A549 (cell line): ENCODE data around the gene MSANTD4. TPM values are rescaled to one million over a fixed set of nuclear protein-coding genes. Genes with fewer than 3 reads are reported as not detected.
A peak's percentile ranks its signal among the peaks of the same experiment; 100 is the strongest.

ENCODE experiments used
- ATAC-seq, 2 experiments: fragments of 200-7000 bp in 1 of 2; fragments of >200 bp in 1 of 2; cut with Nextera tagmentation in 1 of 2; cut with Tn5 transposase in 1 of 2; 3 replicates each; pipeline versions ENCODE4 v1.8.0 to v1.9.1; 2018 to 2020; ENCODE audit warnings: mild to moderate bottlenecking in 1 of 2, moderate library complexity in 1 of 2
- CTCF ChIA-PET: fragments of 300-600 bp; sonication (Branson Sonifier 250); formaldehyde crosslinking; extraction: SDS; loops from one replicate; lab custom pipeline; 2021; ENCODE audit warnings: antibody characterized with exemption, inconsistent platforms; lab: Yijun Ruan, JAX
- POLR2A ChIA-PET: fragments of 350-600 bp; formaldehyde crosslinking; extraction: SDS; loops from one replicate; lab custom pipeline; 2021; ENCODE audit warnings: antibody characterized with exemption, inconsistent platforms; lab: Yijun Ruan, JAX
- DNase-seq, 2 experiments: peaks; one replicate each; pipeline versions ENCODE4 v3.0.0 to v3.0.0-alpha.2; 2011 to 2016; ENCODE audit warnings: low read depth in 1 of 2, low spot score in 1 of 2
- FAIRE-seq: peaks from 2 replicates; lab custom pipeline; 2011; peaks lifted over from hg19 to GRCh38; lab: Jason Lieb, UNC
- H3K27ac ChIP-seq, 2 experiments: fragments of >200 bp; sonication (Bioruptor Twin); formaldehyde crosslinking; 3 replicates each; pipeline ENCODE4 v1.5.1; 2016 to 2017
- H3K4me1 ChIP-seq: fragments of >200 bp; sonication (Bioruptor Twin); formaldehyde crosslinking; 3 replicates; pipeline ENCODE4 v1.6.1; 2016
- H3K4me2 ChIP-seq: fragments of >200 bp; sonication (Bioruptor Twin); formaldehyde crosslinking; 3 replicates; pipeline ENCODE4 v1.6.1; 2016
- H3K4me3 ChIP-seq: fragments of >200 bp; sonication (Bioruptor Twin); formaldehyde crosslinking; 3 replicates; pipeline ENCODE4 v1.5.1; 2016
- H3K9me3 ChIP-seq: fragments of >200 bp; sonication (Bioruptor Twin); formaldehyde crosslinking; 3 replicates; pipeline ENCODE4 v1.6.1; 2016
- BCL3 ChIP-seq: fragments of >200 bp; sonication (Bioruptor Twin); formaldehyde crosslinking; IDR thresholded peaks from 3 replicates; pipeline ENCODE4 v1.6.1; 2016
- CBX2 ChIP-seq: fragments of 200-600 bp; sonication (generic); IDR thresholded peaks from 2 replicates; pipeline ENCODE4 v1.6.1; 2016; ENCODE audit warnings: low read depth, mild to moderate bottlenecking, borderline replicate concordance
- CEBPB ChIP-seq, 2 experiments: fragments of >200 bp in 1 of 2; sonication (Bioruptor Twin) in 1 of 2; formaldehyde crosslinking in 1 of 2; IDR thresholded peaks; 2 replicates each; pipeline ENCODE4 v1.6.1; 2012 to 2016
- CTCF ChIP-seq: fragments of >200 bp; sonication (Bioruptor Twin); formaldehyde crosslinking; IDR thresholded peaks from 3 replicates; pipeline ENCODE4 v1.5.1; 2016
- EHF ChIP-seq: fragments of 250-450 bp; sonication (Bioruptor Pico); IDR thresholded peaks from 2 replicates; pipeline ENCODE4 v1.5.0; 2020; ENCODE audit warnings: mild to moderate bottlenecking
- EHMT2 ChIP-seq: fragments of 200-600 bp; sonication (generic); IDR thresholded peaks from 2 replicates; pipeline ENCODE4 v1.6.1; 2016; ENCODE audit warnings: antibody characterized with exemption, low read depth, mild to moderate bottlenecking, moderate library complexity
- ELK1 ChIP-seq: fragments of 150-350 bp; IDR thresholded peaks from 2 replicates; pipeline ENCODE4 v1.6.1; 2014; ENCODE audit warnings: low read depth, mild to moderate bottlenecking, low read length
- FOSL2 ChIP-seq, 2 experiments: fragments of 450-650 bp in 1 of 2; fragments of >200 bp in 1 of 2; sonication (Bioruptor Twin) in 1 of 2; formaldehyde crosslinking; IDR thresholded peaks; 2 replicates each; pipeline versions ENCODE4 v1.5.0 to v1.6.1; 2016 to 2020; ENCODE audit warnings: mild to moderate bottlenecking in 1 of 2, moderate library complexity in 1 of 2
- HMGXB4 ChIP-seq: fragments of 250-450 bp; sonication (Bioruptor Pico); IDR thresholded peaks from 2 replicates; pipeline ENCODE4 v1.5.0; 2021; ENCODE audit warnings: mild to moderate bottlenecking, moderate library complexity, borderline replicate concordance
- JUN ChIP-seq, 2 experiments: fragments of >200 bp; sonication (Bioruptor Twin); formaldehyde crosslinking; IDR thresholded peaks; 2 replicates in 1 of 2; 3 replicates in 1 of 2; pipeline ENCODE4 v1.6.1; 2016 to 2017
- MAX ChIP-seq: IDR thresholded peaks from 2 replicates; pipeline ENCODE4 v1.6.1; 2012
- MAZ ChIP-seq: fragments of 150-350 bp; IDR thresholded peaks from 2 replicates; pipeline ENCODE4 v1.6.1; 2014; ENCODE audit warnings: antibody characterized with exemption, low read depth, low read length, borderline replicate concordance
- NFE2L2 ChIP-seq: fragments of 150-350 bp; conservative IDR thresholded peaks from 2 replicates; pipeline ENCODE4 v1.6.1; 2014; ENCODE audit warnings: low read length
- NR3C1 ChIP-seq: fragments of >200 bp; sonication (Bioruptor Twin); formaldehyde crosslinking; IDR thresholded peaks from 3 replicates; pipeline ENCODE4 v1.6.1; 2017
- RAD21 ChIP-seq, 2 experiments: fragments of >200 bp in 1 of 2; sonication (Bioruptor Twin) in 1 of 2; formaldehyde crosslinking in 1 of 2; IDR thresholded peaks in 1 of 2; conservative IDR thresholded peaks in 1 of 2; 2 replicates in 1 of 2; 3 replicates in 1 of 2; pipeline ENCODE4 v1.6.1; 2012 to 2018; ENCODE audit warnings: inconsistent platforms in 1 of 2
- RNF2 ChIP-seq: fragments of 200-600 bp; sonication (generic); IDR thresholded peaks from 2 replicates; pipeline ENCODE4 v1.6.1; 2016; ENCODE audit warnings: low read depth, mild to moderate bottlenecking, antibody characterized with exemption, moderate library complexity, borderline replicate concordance
- ZC3H11A ChIP-seq: fragments of 450-650 bp; IDR thresholded peaks from 2 replicates; pipeline ENCODE4 v1.6.1; 2014; ENCODE audit warnings: antibody characterized with exemption, mild to moderate bottlenecking
- ZFP36 ChIP-seq: fragments of 450-650 bp; IDR thresholded peaks from 2 replicates; pipeline ENCODE4 v1.6.1; 2014; ENCODE audit warnings: borderline replicate concordance; ENCODE audit not compliant: partially characterized antibody
- WGBS: methylation state at CpG from one replicate; pipeline ENCODE4 v1.1.6; 2017; ENCODE audit errors: missing lambda C conversion rate; 5-methylcytosine and 5-hydroxymethylcytosine counted together
- polyA plus RNA-seq, 4 experiments: library from polyadenylated mRNA; depleted of rRNA in 3 of 4; stranded (reverse); fragments of >200 nt; fragmentation: RNase III in 1 of 4; extraction: RNeasy Plus Mini Kit Qiagen cat#74134 plus additional on column Dnase treatment in 1 of 4; gene quantifications; 2 replicates in 3 of 4; 3 replicates in 1 of 4; pipeline ENCODE4 v1.2.3, GENCODE V29; 2011 to 2017

The MSANTD4 gene
- polyA plus RNA-seq, 2 of the 4 experiments (the other 2 are of a cell fraction): 9.4 to 14.2 TPM

- Histone ChIP-seq H3K4me3 (peak overlapping the region; percentile 49), H3K9me3 (no peaks in the 10 kb centered on the region), H3K4me1 (peaks cover 21% of the 10 kb centered on the region), H3K27ac (peak overlapping the region; percentile 63 to 79), H3K4me2 (peak overlapping the region; percentile 62)
- DNase-seq (no peak), FAIRE-seq (no peak), ATAC-seq (no peak)
- ChIA-PET CTCF (no interaction called here), POLR2A (interaction anchor here (1.1 kb wide), 1 partner anchor 54 kb away, joined by 10 read pairs; the partner anchor contains the start of genes AASDHPPT and KBTBD3)
- WGBS: 94% methylated on average over 7 of the region's 7 CpGs
- TF ChIP-seq RAD21 (conservative IDR thresholded peaks at IDR 0.05 in 1 of 2, IDR thresholded peaks at IDR 0.05 in 1 of 2) (no peak), CTCF (no peak), EHMT2 (no peak), ZFP36 (no peak), MAX (no peak), NFE2L2 (no peak), FOSL2 (IDR thresholded peaks at IDR 0.05) (no peak), FOSL2 (CRISPR knock-in tag; IDR thresholded peaks at IDR 0.05) (no peak), MAZ (no peak), BCL3 (no peak)
Measured at GRCh38 chr11:106022795-106023275, 795 bp upstream of the MSANTD4 start.

GRCh38 chr11:106021181-106021966 is 666 bp downstream of the MSANTD4 start:
- POLR2A ChIA-PET: no interaction called here
- peak overlapping the region; percentile 74 to 96 for H3K27ac ChIP-seq
- peak; percentile 24 to 41; a peak in 5 of 6 replicates for ATAC-seq
- CTCF ChIA-PET: no interaction called here
- H3K4me3 ChIP-seq: peak overlapping the region; percentile 72
- peaks cover 21% of the 10 kb centered on the region for H3K4me1 ChIP-seq
- peak overlapping the region; percentile 81 for H3K4me2 ChIP-seq
- WGBS: 29% methylated on average over 15 of the region's 18 CpGs
- TF ChIP-seq HMGXB4 (CRISPR knock-in tag) (no peak), EHF (CRISPR knock-in tag) (no peak), NR3C1 (no peak), ELK1 (no peak), JUN (IDR thresholded peaks at IDR 0.05) (no peak), CBX2 (no peak), CEBPB (IDR thresholded peaks at IDR 0.05) (no peak; a peak in 1 of 4 replicates), RNF2 (no peak), ZC3H11A (no peak), ZFP36 (no peak)
- no peaks in the 10 kb centered on the region for H3K9me3 ChIP-seq
- no peak for DNase-seq
- no peak for FAIRE-seq
